Heart right ventricle (tissue), 16 donors: ENCODE results near the gene NLGN3. TPM values are rescaled to one million over a fixed set of nuclear protein-coding genes. Genes with fewer than 3 reads are reported as not detected.

Experiments used
- ATAC-seq, 8 donors: fragments of 200-7000 bp; cut with Tn5 transposase; one replicate each; pipeline ENCODE4 v1.9.1; 2020; ENCODE audit warnings: mild to moderate bottlenecking in 8 of 8, moderate library complexity in 8 of 8, moderate number of reproducible peaks in 1 of 8
- DNase-seq, 2 donors: peaks; one replicate each; pipeline ENCODE4 v3.0.0-alpha.2; 2020
- H3K27ac ChIP-seq, 10 donors: fragments of 200-600 bp; sonication (generic) in 2 of 10; one replicate each; pipeline versions ENCODE4 v1.5.0 to v1.8.0; 2020 to 2022; ENCODE audit warnings: mild to moderate bottlenecking in 3 of 10
- H3K27me3 ChIP-seq, 7 donors: fragments of 200-600 bp; one replicate each; pipeline ENCODE4 v1.8.0; 2021 to 2022; ENCODE audit warnings: mild to moderate bottlenecking in 2 of 7
- H3K36me3 ChIP-seq, 9 donors: fragments of 200-600 bp; sonication (generic) in 1 of 9; one replicate each; pipeline versions ENCODE4 v1.5.0 to v1.8.0; 2020 to 2022; ENCODE audit warnings: mild to moderate bottlenecking in 2 of 9
- H3K4me1 ChIP-seq, 9 donors: fragments of 200-600 bp; sonication (generic) in 1 of 9; one replicate each; pipeline versions ENCODE4 v1.5.0 to v1.8.0; 2020 to 2022; ENCODE audit warnings: mild to moderate bottlenecking in 4 of 9
- H3K4me3 ChIP-seq, 10 donors: fragments of 200-600 bp; sonication (generic) in 2 of 10; one replicate each; pipeline versions ENCODE4 v1.5.0 to v1.8.0; 2020 to 2022; ENCODE audit warnings: mild to moderate bottlenecking in 7 of 10, moderate library complexity in 2 of 10
- H3K9me3 ChIP-seq, 11 donors: fragments of 200-600 bp in 10 of 11; sonication (generic) in 2 of 11; one replicate each; pipeline versions ENCODE4 v1.5.0 to v1.8.0; 2013 to 2022; ENCODE audit warnings: mild to moderate bottlenecking in 2 of 11, control low read depth in 1 of 11, moderate library complexity in 1 of 11
- WGBS, 2 donors: extraction: QIAGEN DNeasy Blood & Tissue Kit; methylation state at CpG; one replicate each; pipeline ENCODE4 v1.1.7; 2013; ENCODE audit warnings: inconsistent platforms in 1 of 2; 5-methylcytosine and 5-hydroxymethylcytosine counted together
- intact Hi-C, 10 donors: fragments of 100-400 bp; cut with DNase I; formaldehyde crosslinking; loops; one replicate each; pipeline versions ENCODE4 v1.11.1 to v1.14.2; 2022
- polyA plus RNA-seq, 2 donors: library from polyadenylated mRNA; stranded (reverse); fragments of 200-250 nt; gene quantifications; one replicate each; pipeline ENCODE4 v1.2.3, GENCODE V29; 2013
- total RNA-seq, 10 donors: library from RNA; stranded (reverse); fragmentation: NEBNext Ultra II Directional in 3 of 10; extraction: Animal tissue kit (Norgen Biotek cat#: 25700) in 3 of 10; gene quantifications; one replicate each; pipeline versions ENCODE4 v1.2.1 to v1.2.4, GENCODE V29; 2021 to 2023
- TF ChIP-seq, protein P1 (sequence below), 9 donors: fragments of 200-600 bp; sonication (generic) in 2 of 9; IDR thresholded peaks; one replicate each; pipeline versions ENCODE4 v1.5.0 to v1.8.0; 2021 to 2022; ENCODE audit warnings: antibody characterized with exemption in 9 of 9, mild to moderate bottlenecking in 5 of 9, moderate library complexity in 1 of 9
- donor health status: Arrhythmogenic right ventricular cardiomyopathy.
- donor health status: ischemic (EF 13 %, LVEDD 7.1; RV severe dilation, severe dysfunction).
- donor health status: healthy with polysubstance abuse.
- donor health status: DM: no; HTN: yes; CAD: no.
- donor health status: DM: no; HTN: no; CAD: no.
- donor health status: ischemic (EF 25% LVEDD 6.9; RV normal size, moderate dysfunction).
- donor health status: ischemic (EF 25% LVEDD 5.7; RV mildly dilated, moderate dysfunction).
- donor health status: healthy.
- donor health status: DM: yes; HTN: yes; CAD: no.
- donor health status: Ischemic cardiomyopathy.
- donor health status: ischemic (EF 35%, LVEDD 5.7; RV mildly dilated, moderate dysfunction).
- donor health status: nonischemic (EF 11% LVEDD 7.7; RV severe dilation, severe dysfunction).
- donor health status: DM: yes; HTN: yes; CAD: no.
- donor health status: PGD.
- donor health status: ischemic (EF 29% LVEDD 5.4; RV normal size, mild dysfunction).
- donor health status: nonischemic (EF 23%, LVEDD 6.1; RV moderate dilation, normal function).

Gene NLGN3
- total and polyA plus RNA-seq, 12 donors: 0.16 to 0.94 (median 0.51) TPM

DNA sequence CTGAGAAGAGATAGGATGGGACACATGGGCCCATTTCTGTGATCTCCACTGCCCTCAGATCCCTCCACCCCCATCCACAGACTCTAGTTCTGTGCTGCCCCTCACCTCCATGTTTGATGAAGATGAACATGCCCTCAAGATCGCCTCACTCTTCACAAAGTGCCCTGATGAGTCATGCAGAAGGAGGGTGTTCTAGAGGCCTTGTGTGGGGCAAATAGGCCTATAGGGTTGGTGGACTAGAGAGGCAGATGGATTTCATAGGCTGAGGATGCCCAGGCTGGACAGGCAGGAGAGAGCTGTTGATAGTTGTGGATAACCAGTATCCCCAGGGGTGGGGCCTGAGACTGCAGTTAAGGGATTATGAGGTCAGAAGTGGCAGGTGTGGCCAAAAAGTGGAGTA, 38.2 kb upstream of the NLGN3 start, which contains the start of gene CXorf65:
Gene CXorf65 (minus strand): TSS at position 314 of the 400 bp plus-strand sequence. CDS start 184 bp downstream, at position 130.
- DNase-seq (no peak), ATAC-seq (no peak)
- Histone ChIP-seq H3K4me3 (no peak within 1 kb of the TSS), H3K27ac (no peak within 1 kb of the TSS), H3K9me3 (no peaks in the 10 kb centered on the region), H3K27me3 (peaks cover 0 to 5% (median 0%) of the 10 kb centered on the region in 7 donors), H3K4me1 (peaks cover 0 to 44% (median 0%) of the 10 kb centered on the region in 9 donors), H3K36me3 (no peaks in the 10 kb centered on the region)
- 93 to 100% methylated on average over 1 of the region's 1 CpG for WGBS, 2 donors
- TF ChIP-seq, protein P1, sequence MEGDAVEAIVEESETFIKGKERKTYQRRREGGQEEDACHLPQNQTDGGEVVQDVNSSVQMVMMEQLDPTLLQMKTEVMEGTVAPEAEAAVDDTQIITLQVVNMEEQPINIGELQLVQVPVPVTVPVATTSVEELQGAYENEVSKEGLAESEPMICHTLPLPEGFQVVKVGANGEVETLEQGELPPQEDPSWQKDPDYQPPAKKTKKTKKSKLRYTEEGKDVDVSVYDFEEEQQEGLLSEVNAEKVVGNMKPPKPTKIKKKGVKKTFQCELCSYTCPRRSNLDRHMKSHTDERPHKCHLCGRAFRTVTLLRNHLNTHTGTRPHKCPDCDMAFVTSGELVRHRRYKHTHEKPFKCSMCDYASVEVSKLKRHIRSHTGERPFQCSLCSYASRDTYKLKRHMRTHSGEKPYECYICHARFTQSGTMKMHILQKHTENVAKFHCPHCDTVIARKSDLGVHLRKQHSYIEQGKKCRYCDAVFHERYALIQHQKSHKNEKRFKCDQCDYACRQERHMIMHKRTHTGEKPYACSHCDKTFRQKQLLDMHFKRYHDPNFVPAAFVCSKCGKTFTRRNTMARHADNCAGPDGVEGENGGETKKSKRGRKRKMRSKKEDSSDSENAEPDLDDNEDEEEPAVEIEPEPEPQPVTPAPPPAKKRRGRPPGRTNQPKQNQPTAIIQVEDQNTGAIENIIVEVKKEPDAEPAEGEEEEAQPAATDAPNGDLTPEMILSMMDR (IDR thresholded peaks at IDR 0.05): no peak
- intact Hi-C loops: no loop called here

DNA sequence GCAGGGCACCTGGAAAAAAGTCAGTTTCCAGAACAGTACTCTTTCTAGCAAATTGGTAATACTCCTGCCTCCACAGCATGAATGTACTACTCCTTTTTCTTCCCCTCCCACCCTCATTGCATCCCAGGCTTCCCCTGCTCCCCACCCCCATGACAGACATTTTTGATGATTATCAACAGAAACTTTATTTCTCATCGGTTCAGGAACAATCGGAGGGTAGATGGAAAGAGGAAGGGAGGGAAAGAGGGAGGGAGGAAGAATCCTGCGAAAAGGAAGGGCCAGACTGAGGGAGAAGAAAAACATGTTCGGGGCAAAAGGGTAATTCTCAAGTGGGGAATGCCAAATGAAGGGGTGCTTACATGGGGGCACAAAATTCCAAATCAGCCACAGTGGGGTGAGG, 37.4 kb upstream of the NLGN3 start:
- Histone ChIP-seq H3K4me1 (peaks cover 0 to 44% (median 0%) of the 10 kb centered on the region in 9 donors), H3K27me3 (peaks cover 0 to 8% (median 0%) of the 10 kb centered on the region in 7 donors), H3K9me3 (no peaks in the 10 kb centered on the region), H3K27ac (no peak overlapping the region), H3K4me3 (no peak overlapping the region), H3K36me3 (no peaks in the 10 kb centered on the region)
- TF ChIP-seq, protein P1 (IDR thresholded peaks at IDR 0.05): no peak
- DNase-seq (no peak), ATAC-seq (no peak)
- intact Hi-C loops: no loop called here
- 72 to 80% methylated on average over 4 of the region's 4 CpGs for WGBS, 2 donors

DNA sequence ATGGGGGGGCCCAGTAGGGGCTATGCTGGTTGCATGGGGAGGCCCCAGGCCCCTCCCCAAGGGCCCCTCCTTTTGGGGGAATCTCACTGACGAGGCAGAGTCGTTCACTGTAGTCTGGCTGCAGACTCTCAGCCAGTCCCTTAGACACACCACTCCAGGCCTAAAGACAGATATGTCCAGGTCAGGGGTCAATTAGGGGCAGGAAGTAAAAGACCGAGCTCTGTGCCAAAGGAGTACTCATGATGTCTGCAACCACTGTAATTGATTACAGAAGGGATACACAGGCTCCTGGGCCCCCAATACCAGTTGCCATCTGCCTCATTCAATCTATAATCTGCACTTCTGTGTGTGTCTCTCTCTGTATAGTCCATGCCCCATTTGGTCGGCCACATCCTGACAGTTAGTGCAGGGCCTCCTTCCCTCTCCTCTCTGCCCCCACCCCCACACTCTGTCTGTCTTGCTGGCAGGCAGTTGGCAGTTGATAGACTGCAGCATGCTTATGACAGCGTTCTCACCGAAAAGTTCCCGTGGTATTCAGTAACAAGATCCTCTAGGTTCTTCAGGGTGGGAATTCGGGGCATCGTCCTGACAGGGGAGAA, 36.8 kb upstream of the NLGN3 start:
- peaks cover 0 to 40% (median 0%) of the 10 kb centered on the region in 9 donors for H3K4me1 ChIP-seq
- peaks cover 0 to 8% (median 0%) of the 10 kb centered on the region in 7 donors for H3K27me3 ChIP-seq
- TF ChIP-seq, protein P1 (IDR thresholded peaks at IDR 0.05): no peak
- WGBS, 2 donors: 38 to 40% methylated on average over 9 of the region's 9 CpGs
- no peaks in the 10 kb centered on the region for H3K36me3 ChIP-seq
- intact Hi-C loops: no loop called here
- H3K4me3 ChIP-seq: peak overlapping the region in 1 of 10 donors; percentile 53
- no peak overlapping the region for H3K27ac ChIP-seq
- ATAC-seq (no peak), DNase-seq (no peak)
- H3K9me3 ChIP-seq: no peaks in the 10 kb centered on the region

DNA sequence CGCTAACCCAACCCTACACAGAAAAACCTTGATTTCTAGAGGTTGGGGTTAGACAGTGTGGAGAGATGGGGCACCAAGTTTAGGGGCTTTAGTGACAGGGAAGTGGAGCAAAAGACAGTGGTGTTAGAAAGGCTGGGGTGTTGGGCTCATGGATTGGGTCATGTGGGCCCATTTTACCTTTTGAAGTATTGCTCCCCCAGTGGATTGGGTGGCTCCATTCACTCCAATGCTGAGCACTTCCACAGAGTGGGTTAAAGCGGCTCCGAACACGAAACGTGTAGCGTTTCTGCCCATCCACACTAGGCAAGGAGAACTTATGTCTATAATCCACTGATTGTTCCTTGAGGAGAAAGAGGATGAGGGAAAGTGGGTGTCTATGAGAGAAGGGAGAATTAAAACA, 35.6 kb upstream of the NLGN3 start:
- H3K36me3 ChIP-seq: no peaks in the 10 kb centered on the region
- H3K9me3 ChIP-seq: no peaks in the 10 kb centered on the region
- peaks cover 0 to 8% (median 0%) of the 10 kb centered on the region in 7 donors for H3K27me3 ChIP-seq
- intact Hi-C loops: no loop called here
- WGBS, 2 donors: 96 to 98% methylated on average over 6 of the region's 6 CpGs
- H3K27ac ChIP-seq: no peak overlapping the region
- TF ChIP-seq, protein P1 (IDR thresholded peaks at IDR 0.05): no peak
- H3K4me3 ChIP-seq: peak overlapping the region in 1 of 10 donors; percentile 53
- ATAC-seq: no peak
- DNase-seq: no peak
- H3K4me1 ChIP-seq: peaks cover 0 to 28% (median 0%) of the 10 kb centered on the region in 9 donors
